Hypothalamus (tissue), 51 donors: ENCODE data around the gene FKBP7.
"Not testable (repeated sequence)": the region's sequence is repeated elsewhere in the genome, so short reads cannot be mapped to it uniquely, and the experiment has no call there.

Experiments used
- DNase-seq, 51 donors: peaks; one replicate each; lab custom pipeline; 2025; lab: John Stamatoyannopoulos, UW

Gene FKBP7

DNA sequence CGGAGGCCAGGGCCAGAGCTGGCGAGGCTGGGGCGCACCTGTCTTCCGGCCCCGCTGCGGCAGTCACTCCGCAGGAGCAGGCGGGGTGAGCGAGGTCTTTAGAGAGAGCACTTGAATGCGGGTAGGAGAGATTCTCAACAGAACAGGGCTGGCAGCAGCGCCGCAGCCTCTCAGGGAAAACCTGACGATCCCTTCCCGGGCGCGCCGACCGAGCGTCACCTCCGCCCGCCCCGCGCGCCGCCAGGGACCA lies 28.0 kb downstream of the FKBP7 start:
- peak in 7 of 51 donors; percentile 39 to 87 (median 53) for DNase-seq

DNA sequence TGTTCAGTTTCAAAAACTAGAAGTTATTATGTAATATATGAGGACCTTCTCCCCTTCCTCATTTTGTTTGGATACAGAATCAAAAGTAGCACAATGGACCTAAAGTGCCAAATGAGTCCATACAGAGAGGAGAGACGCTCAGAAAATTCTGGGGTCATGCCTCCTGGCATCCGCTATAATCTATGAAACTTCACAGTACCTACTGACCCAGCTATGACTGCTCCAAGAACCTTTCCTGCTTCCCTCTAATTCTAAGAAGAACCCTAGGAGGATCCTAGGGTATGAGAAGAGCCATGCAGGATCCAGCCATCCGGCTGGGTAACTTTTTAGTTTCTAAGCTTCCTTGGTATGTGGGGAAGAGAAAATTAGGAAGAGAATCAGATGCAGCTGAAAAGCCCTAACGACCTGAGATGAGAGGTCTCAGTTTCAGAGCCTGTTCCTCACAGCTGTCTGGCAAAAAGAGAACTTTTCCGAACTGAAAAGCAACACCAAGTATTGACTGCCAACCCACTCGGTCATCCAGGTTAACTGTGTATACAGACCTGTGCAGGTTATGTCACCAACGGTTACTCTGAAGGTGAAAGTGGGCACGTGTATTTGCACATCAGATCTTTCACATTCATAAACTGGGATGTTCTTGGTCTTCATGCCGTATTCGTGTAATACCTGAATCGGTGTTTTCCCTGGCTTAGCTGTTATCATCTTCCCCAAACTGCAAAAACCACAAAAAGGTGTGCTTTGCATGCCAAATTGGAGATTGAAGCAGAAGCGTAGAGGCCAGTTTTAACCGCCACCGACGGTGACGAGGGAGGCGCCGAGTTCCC lies 28.5 kb downstream of the FKBP7 start:
- DNase-seq = no peak

DNA sequence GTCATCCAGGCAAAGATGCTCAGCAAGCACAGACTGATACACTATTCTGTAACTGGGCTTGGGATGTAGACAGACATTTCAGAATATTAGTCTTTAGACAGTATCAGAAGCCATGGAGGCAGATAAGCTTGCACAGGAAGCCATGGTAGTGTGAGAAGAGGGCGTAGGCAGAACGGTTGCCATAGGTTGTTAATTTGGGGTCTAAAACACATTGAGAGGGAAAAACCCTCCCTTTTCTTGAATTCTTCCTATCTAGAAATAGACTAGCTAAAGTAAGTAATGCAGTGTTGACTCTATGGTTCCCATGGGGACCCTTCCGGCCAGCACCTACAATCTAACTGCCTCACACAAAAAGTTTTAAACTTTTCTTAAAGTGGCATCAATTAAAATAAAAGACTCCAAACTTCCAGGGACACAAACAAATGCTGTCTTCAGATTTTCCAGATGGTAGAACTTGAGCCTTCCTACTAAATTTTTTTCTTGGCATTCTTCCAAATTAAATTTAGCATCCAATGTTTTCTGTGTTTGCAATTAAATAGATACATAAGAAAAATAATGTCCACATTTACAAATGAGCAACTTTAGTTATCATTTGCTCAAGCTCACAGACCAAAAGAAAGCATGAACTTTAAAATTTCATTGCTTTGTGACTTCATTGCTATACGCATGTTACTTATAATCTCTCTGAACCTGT lies 29.3 kb downstream of the FKBP7 start:
- DNase-seq = no peak

DNA sequence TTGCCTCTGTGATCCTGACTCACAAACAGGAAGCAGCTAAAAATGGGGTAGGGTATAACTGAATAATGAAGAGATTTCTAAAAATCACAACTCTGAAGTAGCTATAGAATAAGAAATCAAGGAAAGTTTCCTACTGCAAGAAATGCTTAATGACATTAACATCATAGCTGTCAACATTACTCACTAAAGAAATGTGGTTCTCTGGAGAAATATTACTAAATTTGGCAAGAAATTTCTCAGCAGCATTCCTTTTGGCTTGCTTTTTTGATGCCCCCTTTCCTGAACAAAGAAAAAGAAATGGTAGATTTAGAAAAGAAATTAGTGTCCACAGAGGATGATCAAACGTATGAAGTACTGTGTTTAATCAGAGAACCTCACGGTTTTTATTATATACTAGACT lies 37.0 kb downstream of the FKBP7 start:
- DNase-seq = no peak

DNA sequence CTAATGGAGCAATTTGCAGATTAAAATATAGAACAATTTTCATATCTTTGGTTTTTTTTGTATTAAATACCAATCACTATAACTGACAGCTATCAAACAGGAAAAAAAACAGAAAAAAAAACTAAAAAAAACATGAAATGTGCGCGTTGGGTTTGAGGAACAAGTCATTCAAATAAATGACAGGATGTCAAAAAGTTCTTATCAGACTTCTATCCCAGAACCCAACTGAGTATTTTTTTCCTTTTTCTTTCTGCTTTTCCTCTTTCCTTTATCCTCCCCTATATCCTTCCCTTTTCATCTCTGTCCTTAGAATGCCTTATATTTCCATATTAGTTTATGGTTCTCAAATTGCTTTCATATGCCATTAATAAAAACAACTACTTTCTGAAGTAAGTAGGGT lies 41.7 kb downstream of the FKBP7 start:
- no peak for DNase-seq

DNA sequence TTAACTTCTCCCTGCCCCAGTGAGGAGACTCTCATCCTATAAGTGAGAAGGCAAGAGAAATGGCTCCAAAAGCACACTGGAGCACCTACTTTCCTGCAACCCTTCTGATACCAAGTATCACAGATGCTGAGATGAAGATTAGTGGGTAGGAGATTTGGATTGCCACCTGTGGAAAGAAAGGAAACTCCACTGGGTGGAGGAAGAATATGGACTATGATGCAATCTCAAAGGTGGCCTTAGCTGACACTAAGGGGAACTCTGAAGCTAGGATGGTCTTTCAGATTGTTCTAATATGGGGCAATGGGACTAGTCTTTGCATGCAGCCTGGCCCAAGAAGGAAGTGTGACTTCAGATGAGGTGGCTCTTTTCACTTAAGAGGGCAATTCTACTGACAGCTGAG lies 49.1 kb downstream of the FKBP7 start:
- DNase-seq = no peak

DNA sequence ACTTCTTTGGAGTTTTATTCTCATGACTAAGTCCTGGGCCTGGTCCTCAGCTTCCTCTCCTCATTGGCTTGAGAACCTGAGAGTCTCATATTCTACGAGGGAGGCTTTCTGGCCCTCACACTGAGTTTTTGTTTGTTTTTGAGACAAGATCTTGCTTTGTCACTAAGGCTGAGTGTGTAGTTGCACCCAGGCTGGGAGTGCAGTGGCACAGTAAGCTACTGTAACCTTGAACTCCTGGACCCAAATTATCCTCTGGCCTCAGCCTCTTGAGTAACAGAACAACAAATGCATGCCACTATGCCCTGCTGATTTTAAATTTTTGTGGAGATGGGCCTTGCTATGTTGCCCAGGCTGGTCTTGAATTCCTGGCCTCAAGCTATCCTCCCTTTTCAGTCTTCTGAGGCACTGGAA lies 50.0 kb downstream of the FKBP7 start:
- no peak for DNase-seq

DNA sequence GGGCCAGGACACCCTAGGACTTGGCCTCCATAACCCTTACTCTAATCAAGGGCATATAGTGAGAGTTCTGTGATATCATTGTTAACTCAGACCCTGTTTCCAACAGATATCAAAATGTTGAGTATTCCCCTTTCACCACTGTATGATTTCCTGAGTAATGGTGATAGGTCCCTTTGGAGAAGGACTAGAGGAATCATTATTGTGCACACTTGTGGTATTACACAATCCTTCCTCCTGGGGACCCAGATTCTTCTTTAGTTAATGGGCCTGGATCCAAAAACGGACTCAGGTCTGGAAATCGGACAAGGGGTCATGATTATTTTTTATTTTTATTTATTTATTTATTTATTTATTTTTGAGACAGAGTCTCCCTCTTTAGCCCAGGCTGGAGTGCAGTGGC lies 50.9 kb downstream of the FKBP7 start:
- DNase-seq = no peak

DNA sequence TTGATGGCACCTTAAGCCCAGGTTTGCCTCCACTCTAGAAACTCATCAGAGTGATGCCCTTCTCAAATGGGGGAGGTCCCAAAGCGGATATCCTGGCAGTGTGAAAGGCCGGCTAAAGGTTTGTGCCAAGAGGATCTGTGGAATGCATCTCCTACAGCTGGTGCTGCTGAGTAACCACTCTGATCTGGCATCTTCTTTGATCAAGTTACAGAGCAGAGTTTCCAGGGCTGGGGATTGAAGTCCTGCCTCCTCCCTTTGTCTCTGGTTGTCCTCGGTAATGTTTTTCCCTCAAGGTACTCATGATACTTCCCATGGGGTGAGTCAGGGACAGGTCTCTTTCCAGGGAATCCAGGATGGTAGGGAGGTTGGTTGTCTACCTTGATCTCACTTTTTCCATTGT lies 52.0 kb downstream of the FKBP7 start:
- no peak for DNase-seq

DNA sequence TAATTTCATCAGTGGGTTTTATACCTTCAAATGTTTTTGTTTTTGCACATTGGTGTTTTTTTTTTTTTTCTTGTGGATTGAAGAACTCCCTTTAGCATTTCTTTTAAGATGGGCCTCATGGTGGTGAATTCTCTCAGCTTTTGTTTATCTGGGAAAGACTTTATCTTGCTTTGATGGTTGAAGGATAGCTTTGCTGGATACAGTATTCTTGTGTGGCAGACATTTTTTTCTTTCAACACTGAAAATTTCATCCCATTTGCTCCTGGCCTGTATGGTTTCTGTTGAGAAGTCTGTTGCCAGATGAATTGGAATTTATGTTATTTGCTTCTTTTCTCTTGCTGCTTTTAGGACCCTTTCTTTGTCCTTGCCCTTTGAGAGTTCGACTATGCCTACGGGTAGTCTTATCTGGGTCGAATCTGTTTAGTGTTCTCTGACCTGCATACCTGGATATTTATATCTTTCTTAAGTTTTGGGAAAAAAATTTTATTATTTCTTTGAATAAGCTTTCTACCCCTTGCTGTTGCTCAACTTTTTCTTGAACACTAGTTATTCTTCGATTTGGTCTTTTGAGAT lies 53.1 kb downstream of the FKBP7 start:
- no peak for DNase-seq

DNA sequence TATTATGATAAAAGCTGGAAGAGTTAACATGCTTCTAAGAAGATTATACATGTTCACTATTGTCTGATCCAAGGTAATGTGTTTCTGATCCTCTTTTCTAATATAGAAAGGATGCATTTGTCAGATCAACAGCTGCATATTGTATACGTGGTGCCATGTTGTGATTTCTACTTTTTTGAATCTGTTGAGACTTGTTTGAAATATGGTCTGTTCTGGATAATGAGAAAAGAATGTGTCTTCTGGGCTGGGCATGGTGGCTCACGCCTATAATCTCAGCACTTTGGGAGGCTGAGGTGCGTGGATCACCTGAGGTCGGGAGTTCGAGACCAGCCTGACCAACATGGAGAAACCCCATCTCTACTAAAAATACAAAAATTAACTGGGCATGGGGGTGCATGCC lies 54.7 kb downstream of the FKBP7 start:
- DNase-seq = not testable (repeated sequence)

DNA sequence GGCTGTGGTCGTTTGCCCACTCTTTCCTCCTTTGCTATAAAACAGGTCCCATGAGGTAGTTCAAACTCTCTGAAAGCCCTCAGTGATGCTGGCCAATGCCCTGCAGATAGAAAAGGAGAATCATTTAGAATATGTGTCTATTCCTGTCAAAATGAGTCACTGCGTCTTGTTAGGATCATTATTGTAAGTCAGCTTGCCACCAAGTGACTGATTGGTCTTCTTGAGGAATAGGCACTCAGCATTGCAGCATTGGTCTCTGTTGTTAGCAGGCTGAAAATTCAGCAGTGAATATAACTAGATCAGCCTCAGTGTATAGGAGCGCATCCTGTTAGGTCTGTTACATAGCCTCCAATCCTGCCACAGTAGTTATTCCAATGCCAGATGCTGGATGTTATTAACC lies 56.3 kb downstream of the FKBP7 start:
- DNase-seq = no peak

DNA sequence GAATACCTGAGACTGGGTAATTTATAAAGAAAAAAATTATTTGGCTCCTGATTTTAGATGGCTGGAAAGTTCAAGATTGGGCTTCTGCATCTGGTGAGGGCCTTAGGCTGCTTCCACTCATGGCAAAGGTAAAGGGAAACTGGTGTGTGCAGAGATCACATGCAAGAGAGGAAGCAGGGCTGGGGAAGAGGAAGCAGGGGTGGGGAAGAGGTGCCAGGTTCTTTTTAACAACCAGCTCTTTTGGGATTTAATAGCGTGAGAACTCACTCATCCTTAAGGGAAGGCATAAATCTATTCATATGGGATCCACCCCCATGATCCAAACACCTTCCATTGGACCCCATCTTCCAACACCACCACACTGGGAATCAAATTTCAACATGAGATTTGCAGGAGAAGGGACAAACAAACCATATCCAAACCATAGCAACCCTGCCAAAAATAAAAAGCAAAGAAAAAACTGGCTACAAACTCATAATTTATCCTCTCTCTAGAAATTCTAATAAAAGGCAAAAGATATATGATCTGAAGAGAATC lies 57.9 kb downstream of the FKBP7 start:
- no peak for DNase-seq

DNA sequence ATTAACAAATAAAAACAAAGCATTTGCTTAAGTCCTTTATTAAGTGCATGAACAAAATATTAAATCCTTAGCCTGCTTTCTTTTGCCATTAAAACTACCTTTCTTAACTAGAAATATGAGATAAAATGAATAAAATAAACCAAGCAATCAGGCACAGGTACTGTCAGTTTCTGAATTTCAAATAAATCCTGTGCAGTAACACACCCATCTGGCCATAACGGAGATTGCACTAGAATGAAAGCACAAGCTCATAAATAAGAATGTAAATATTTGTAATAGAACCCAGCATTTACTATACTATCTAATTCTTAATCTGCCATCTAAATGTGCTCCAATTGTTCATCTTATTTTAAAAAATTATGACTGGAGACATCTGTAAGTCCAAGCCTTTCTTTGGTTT lies 59.3 kb downstream of the FKBP7 start:
- DNase-seq = no peak

DNA sequence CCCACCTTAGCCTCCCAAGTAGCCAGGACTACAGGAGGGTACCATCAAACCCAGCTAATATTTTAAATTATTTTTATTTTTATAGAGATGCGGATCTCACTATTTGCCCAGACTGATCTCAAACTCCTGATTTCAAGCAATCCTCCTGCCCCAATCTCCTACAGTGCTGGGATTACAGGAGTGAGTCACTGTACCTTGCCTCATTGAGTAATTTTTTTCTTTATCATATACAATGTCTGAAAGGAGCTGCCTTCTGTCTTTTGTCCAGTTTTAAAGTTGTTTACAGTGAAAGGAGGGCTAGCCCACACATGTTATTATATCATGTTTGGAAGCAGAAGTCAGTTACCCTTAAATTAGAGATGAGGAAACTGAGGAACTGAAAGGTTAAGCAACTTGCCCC lies 60.0 kb downstream of the FKBP7 start:
- no peak for DNase-seq

DNA sequence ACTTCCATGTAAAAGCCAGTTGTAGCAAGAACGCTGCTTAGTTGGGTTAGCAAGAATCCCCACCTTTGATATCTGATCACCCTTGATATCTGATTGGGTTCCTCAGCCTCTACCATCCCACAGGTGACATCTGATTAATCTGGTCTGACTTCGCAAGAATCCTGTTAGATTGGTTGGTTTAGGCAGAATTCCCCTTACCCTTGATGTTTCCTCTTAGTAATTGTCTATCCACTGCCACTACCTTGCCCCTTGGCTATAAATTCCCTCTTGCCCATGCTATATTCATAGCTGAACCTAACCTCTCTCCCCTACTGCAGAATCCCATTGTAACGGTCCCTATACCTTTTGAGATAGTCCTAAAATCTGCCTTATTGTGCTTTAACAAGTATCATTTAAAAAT lies 60.5 kb downstream of the FKBP7 start:
- DNase-seq = no peak

DNA sequence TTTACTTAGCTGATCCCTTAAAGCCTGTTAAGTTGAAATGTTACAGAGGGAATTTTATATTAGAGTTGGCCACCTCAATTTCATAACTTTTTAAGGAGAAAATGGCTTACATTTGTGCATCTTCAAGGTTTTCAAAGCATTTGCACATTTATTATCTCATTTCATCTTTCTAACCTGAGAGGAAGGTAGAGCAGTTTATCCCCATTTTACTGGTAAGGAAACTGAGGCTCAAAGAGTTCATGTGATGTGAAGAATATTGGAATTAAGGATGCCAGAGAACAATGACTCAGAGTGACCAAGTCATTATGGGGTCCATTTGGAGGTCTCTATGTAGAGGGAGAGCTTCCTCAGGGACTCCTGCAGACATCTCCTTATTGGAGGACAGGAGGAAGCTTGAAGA lies 62.4 kb downstream of the FKBP7 start:
- DNase-seq = no peak

DNA sequence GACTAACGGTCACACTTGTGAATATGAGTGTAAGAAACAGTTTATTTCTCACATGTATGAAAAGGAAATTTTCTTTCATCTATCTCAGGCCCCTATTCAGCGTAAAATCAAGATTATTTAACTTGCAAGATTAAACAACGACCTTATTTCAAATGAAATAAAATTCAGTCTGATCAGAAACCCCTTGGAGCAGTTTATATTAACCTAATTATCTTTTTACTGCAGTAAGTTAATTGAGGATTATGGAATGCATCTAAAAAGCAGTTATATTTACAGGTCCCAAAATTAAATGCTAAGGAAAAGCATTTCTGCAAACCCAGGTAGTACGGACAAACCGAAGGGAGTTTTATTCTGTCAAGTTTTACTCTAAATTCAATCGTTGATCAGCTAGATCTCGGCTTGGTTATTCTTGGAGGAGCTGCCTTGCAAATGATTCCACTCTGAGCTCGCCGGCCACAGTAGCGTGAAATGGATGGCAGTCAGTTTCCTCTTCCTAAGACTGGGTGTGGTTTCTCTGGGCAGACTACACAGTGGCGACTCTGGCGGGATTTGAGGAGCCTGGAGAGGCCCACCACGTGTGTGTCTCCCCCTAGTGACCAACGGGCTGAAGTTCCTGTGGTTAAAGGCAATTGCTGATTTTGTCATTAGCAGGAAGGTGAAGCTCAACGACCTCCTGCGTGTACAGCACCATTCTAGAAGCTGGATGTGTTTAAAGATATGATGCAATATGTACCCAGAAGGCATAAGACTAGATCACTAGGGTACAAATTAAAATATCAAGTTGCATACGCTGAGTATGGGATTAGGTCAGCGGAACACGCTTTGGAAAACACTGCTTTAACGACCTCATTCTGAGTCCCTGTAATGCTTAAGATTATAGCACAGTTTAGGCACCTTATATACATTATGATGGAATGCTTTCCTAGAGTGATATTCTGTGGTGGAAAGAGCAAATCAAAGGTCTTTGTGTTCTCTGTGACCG lies 63.8 kb downstream of the FKBP7 start:
- DNase-seq = peak in 50 of 51 donors; percentile 9 to 89 (median 70)
